Coronary artery (tissue), 2 donors: ENCODE data around the gene ERV3-1.
"Not testable (repeated sequence)": the region's sequence is repeated elsewhere in the genome, so short reads cannot be mapped to it uniquely, and the experiment has no call there.

Experiments used
- DNase-seq: peaks from one replicate; pipeline ENCODE4 v3.0.0-alpha.2; 2017; ENCODE audit warnings: low spot score
- H3K27ac ChIP-seq, 2 donors: fragments of 200-600 bp; sonication (generic); one replicate each; pipeline ENCODE4 v1.5.1; 2016 to 2019
- H3K4me3 ChIP-seq: fragments of 200-600 bp; sonication (generic); 2 replicates; pipeline ENCODE4 v1.5.1; 2016; ENCODE audit warnings: mild to moderate bottlenecking, moderate library complexity
- CTCF ChIP-seq: fragments of 200-600 bp; sonication (generic); IDR thresholded peaks from one replicate; pipeline ENCODE4 v1.5.1; 2019; ENCODE audit warnings: antibody characterized with exemption

The ERV3-1 gene

GRCh38 chr7:64978497-64979203, 27.8 kb downstream of the ERV3-1 start:
- H3K27ac ChIP-seq: no peak overlapping the region
- no peak for TF ChIP-seq CTCF
- DNase-seq: no peak
- no peak overlapping the region for H3K4me3 ChIP-seq

GRCh38 chr7:64965594-64965993, 40.9 kb downstream of the ERV3-1 start:
- Histone ChIP-seq H3K4me3 (no peak overlapping the region), H3K27ac (no peak overlapping the region)
- no peak for DNase-seq
- no peak for TF ChIP-seq CTCF

- Histone ChIP-seq H3K4me3 (no peak overlapping the region), H3K27ac (no peak overlapping the region)
- DNase-seq: no peak
- no peak for TF ChIP-seq CTCF
These were observed 47.3 kb downstream of the ERV3-1 start for GRCh38 chr7:64959072-64959747.

GRCh38 chr7:64951250-64951848, 55.1 kb downstream of the ERV3-1 start:
- H3K27ac ChIP-seq: no peak overlapping the region
- no peak overlapping the region for H3K4me3 ChIP-seq
- peak; percentile 65 for TF ChIP-seq CTCF
- no peak for DNase-seq

GRCh38 chr7:64950673-64951072, 55.8 kb downstream of the ERV3-1 start:
- DNase-seq, H3K4me3 ChIP-seq, H3K27ac ChIP-seq: not testable (repeated sequence)

- H3K4me3 ChIP-seq, DNase-seq: not testable (repeated sequence)
These were observed 57.7 kb downstream of the ERV3-1 start for GRCh38 chr7:64948774-64949173.

GRCh38 chr7:64947252-64948000, 59.1 kb downstream of the ERV3-1 start:
- no peak for TF ChIP-seq CTCF
- no peak for DNase-seq
- Histone ChIP-seq H3K4me3 (peak overlapping the region; percentile 68), H3K27ac (no peak overlapping the region)

More at GRCh38 chr7:64948774-64949173, 57.7 kb downstream of the ERV3-1 start:
- H3K27ac ChIP-seq: not testable (repeated sequence)
